AG09319 (cell line): ENCODE measurements around the gene DOCK1.

Experiments used
- DNase-seq: peaks from one replicate; pipeline ENCODE4 v3.0.0-alpha.2; 2010; ENCODE audit warnings: low read depth; ENCODE audit errors: extremely low read depth
- CTCF ChIP-seq: IDR thresholded peaks from 2 replicates; pipeline ENCODE4 v1.5.1; 2011; ENCODE audit warnings: low read depth, mild to moderate bottlenecking, inconsistent platforms, low read length, moderate library complexity

The DOCK1 gene

GRCh38 chr10:127052001-127052400 lies 146.8 kb downstream of the DOCK1 start:
- no peak for TF ChIP-seq CTCF
- no peak for DNase-seq

GRCh38 chr10:127055263-127055662 lies 150.0 kb downstream of the DOCK1 start:
- no peak for TF ChIP-seq CTCF
- no peak for DNase-seq

GRCh38 chr10:127059314-127059713 lies 154.1 kb downstream of the DOCK1 start:
- no peak for TF ChIP-seq CTCF
- no peak for DNase-seq

- no peak for TF ChIP-seq CTCF
- no peak for DNase-seq
Observed at GRCh38 chr10:127063762-127064161, 158.5 kb downstream of the DOCK1 start.

- no peak for TF ChIP-seq CTCF
- no peak for DNase-seq
Observed at GRCh38 chr10:127064474-127064873, 159.2 kb downstream of the DOCK1 start.

- DNase-seq: no peak
- no peak for TF ChIP-seq CTCF
Observed at GRCh38 chr10:127067542-127068194, 162.4 kb downstream of the DOCK1 start.

- TF ChIP-seq CTCF: no peak
- no peak for DNase-seq
Observed at GRCh38 chr10:127068485-127068884, 163.3 kb downstream of the DOCK1 start.
